Astrocyte (in vitro differentiated cells and primary cell): ENCODE results near the gene DSCAM. TPM values are rescaled to one million over a fixed set of nuclear protein-coding genes. Genes with fewer than 3 reads are reported as not detected.

Source experiments
- DNase-seq: peaks from one replicate; pipeline ENCODE4 v3.0.0-alpha.2; 2010; ENCODE audit warnings: low read depth
- FAIRE-seq: peaks from 2 replicates; lab custom pipeline; 2011; peaks lifted over from hg19 to GRCh38; lab: Jason Lieb, UNC
- H2AFZ ChIP-seq: 2 replicates; pipeline ENCODE4 v1.6.0; 2012; ENCODE audit warnings: low read depth, low read length, inconsistent platforms
- H3K27ac ChIP-seq: 2 replicates; pipeline ENCODE4 v1.5.1; 2011; ENCODE audit warnings: low read depth, low read length, inconsistent platforms
- H3K27me3 ChIP-seq: 2 replicates; pipeline ENCODE4 v1.6.0; 2011; ENCODE audit warnings: low read length, inconsistent platforms; ENCODE audit not compliant: insufficient read depth
- H3K36me3 ChIP-seq: 2 replicates; pipeline ENCODE4 v1.5.1; 2011; ENCODE audit warnings: low read length, inconsistent platforms; ENCODE audit not compliant: insufficient read depth
- H3K4me1 ChIP-seq: 2 replicates; pipeline ENCODE4 v1.5.1; 2011; ENCODE audit warnings: low read length, inconsistent platforms; ENCODE audit not compliant: insufficient read depth
- H3K4me2 ChIP-seq: 2 replicates; pipeline ENCODE4 v1.6.0; 2012; ENCODE audit warnings: low read length, inconsistent platforms
- H3K4me3 ChIP-seq: 2 replicates; pipeline ENCODE4 v1.5.1; 2011; ENCODE audit warnings: low read depth, mild to moderate bottlenecking, low read length, inconsistent platforms; ENCODE audit not compliant: insufficient read depth
- H3K79me2 ChIP-seq: 2 replicates; pipeline ENCODE4 v1.6.0; 2012; ENCODE audit warnings: mild to moderate bottlenecking, low read length, inconsistent platforms; ENCODE audit not compliant: insufficient read depth
- H3K9ac ChIP-seq: 2 replicates; pipeline ENCODE4 v1.6.0; 2012; ENCODE audit warnings: mild to moderate bottlenecking, low read length, inconsistent platforms
- H3K9me3 ChIP-seq: 2 replicates; pipeline ENCODE4 v1.5.1; 2012; ENCODE audit warnings: low read depth, mild to moderate bottlenecking, low read length, inconsistent platforms; ENCODE audit not compliant: insufficient read depth
- H4K20me1 ChIP-seq: 2 replicates; pipeline ENCODE4 v1.6.0; 2012; ENCODE audit warnings: low read length, inconsistent platforms; ENCODE audit not compliant: insufficient read depth
- H3K27ac Mint-ChIP-seq: one replicate; pipeline ENCODE4 v1.8.0; 2021; ENCODE audit warnings: mild to moderate bottlenecking, mixed read lengths; ENCODE audit not compliant: unreplicated experiment
- H3K27me3 Mint-ChIP-seq: one replicate; pipeline ENCODE4 v1.8.0; 2021; ENCODE audit warnings: low read depth, mixed read lengths; ENCODE audit not compliant: unreplicated experiment
- H3K36me3 Mint-ChIP-seq: one replicate; pipeline ENCODE4 v1.8.0; 2021; ENCODE audit warnings: low read depth, mixed read lengths; ENCODE audit not compliant: unreplicated experiment
- H3K4me1 Mint-ChIP-seq: one replicate; pipeline ENCODE4 v1.8.0; 2021; ENCODE audit warnings: low read depth, mixed read lengths; ENCODE audit not compliant: unreplicated experiment
- H3K4me3 Mint-ChIP-seq: one replicate; pipeline ENCODE4 v1.8.0; 2021; ENCODE audit warnings: mild to moderate bottlenecking, moderate library complexity, mixed read lengths; ENCODE audit not compliant: unreplicated experiment
- H3K9me3 Mint-ChIP-seq: one replicate; pipeline ENCODE4 v1.8.0; 2021; ENCODE audit warnings: mild to moderate bottlenecking, mixed read lengths; ENCODE audit not compliant: unreplicated experiment
- CTCF ChIP-seq: IDR thresholded peaks from 2 replicates; pipeline ENCODE4 v1.5.1; 2011; ENCODE audit warnings: low read depth, mild to moderate bottlenecking, inconsistent platforms, low read length, moderate library complexity; ENCODE audit not compliant: insufficient read depth
- EZH2 ChIP-seq: IDR thresholded peaks from 2 replicates; pipeline ENCODE4 v1.6.1; 2012; ENCODE audit warnings: mild to moderate bottlenecking, low read length, inconsistent platforms; ENCODE audit not compliant: insufficient read depth
- total RNA-seq: library from RNA; stranded (reverse); gene quantifications from 2 replicates; pipeline ENCODE4 v1.2.1, GENCODE V29; 2021

Gene DSCAM
- total RNA-seq, 1 donor from 2014 or later, result 0.18 TPM

GRCh38 chr21:40851749-40852148, 4.8 kb upstream of the DSCAM start:
- H3K27ac Mint-ChIP-seq, result no peak overlapping the region
- peaks cover 5% of the 10 kb centered on the region for H3K9me3 Mint-ChIP-seq
- no peak overlapping the region for H3K4me3 Mint-ChIP-seq
- Histone ChIP-seq H3K9me3 (no peaks in the 10 kb centered on the region), H2AFZ (no peak overlapping the region), H3K36me3 (no peaks in the 10 kb centered on the region), H3K79me2 (no peaks in the 10 kb centered on the region), H3K27me3 (no peaks in the 10 kb centered on the region), H3K27ac (no peak overlapping the region), H4K20me1 (no peaks in the 10 kb centered on the region), H3K4me3 (no peak overlapping the region), H3K4me2 (no peak overlapping the region), H3K4me1 (peaks cover 1% of the 10 kb centered on the region), H3K9ac (no peak overlapping the region)
- H3K36me3 Mint-ChIP-seq, result no peaks in the 10 kb centered on the region
- no peak for TF ChIP-seq CTCF
- no peak for TF ChIP-seq EZH2
- H3K27me3 Mint-ChIP-seq, result peaks cover 5% of the 10 kb centered on the region
- no peaks in the 10 kb centered on the region for H3K4me1 Mint-ChIP-seq
- FAIRE-seq (no peak), DNase-seq (no peak)

GRCh38 chr21:40850071-40850470, 3.1 kb upstream of the DSCAM start:
- H3K4me1 Mint-ChIP-seq, result no peaks in the 10 kb centered on the region
- H3K4me3 Mint-ChIP-seq, result no peak overlapping the region
- no peaks in the 10 kb centered on the region for H3K36me3 Mint-ChIP-seq
- no peak overlapping the region for H3K27ac Mint-ChIP-seq
- no peak overlapping the region for H3K27ac ChIP-seq
- peaks cover 5% of the 10 kb centered on the region for H3K9me3 Mint-ChIP-seq
- H3K27me3 Mint-ChIP-seq, result peaks cover 5% of the 10 kb centered on the region
- no peaks in the 10 kb centered on the region for H3K36me3 ChIP-seq
- no peaks in the 10 kb centered on the region for H3K9me3 ChIP-seq
- no peaks in the 10 kb centered on the region for H3K79me2 ChIP-seq
- no peak overlapping the region for H3K4me2 ChIP-seq
- H3K4me3 ChIP-seq, result no peak overlapping the region
- DNase-seq (no peak), FAIRE-seq (no peak)
- H3K4me1 ChIP-seq, result peaks cover 2% of the 10 kb centered on the region
- H3K27me3 ChIP-seq, result no peaks in the 10 kb centered on the region
- H2AFZ ChIP-seq, result no peak overlapping the region
- H3K9ac ChIP-seq, result no peak overlapping the region
- H4K20me1 ChIP-seq, result no peaks in the 10 kb centered on the region
- TF ChIP-seq EZH2, result no peak
- TF ChIP-seq CTCF, result no peak

DNA sequence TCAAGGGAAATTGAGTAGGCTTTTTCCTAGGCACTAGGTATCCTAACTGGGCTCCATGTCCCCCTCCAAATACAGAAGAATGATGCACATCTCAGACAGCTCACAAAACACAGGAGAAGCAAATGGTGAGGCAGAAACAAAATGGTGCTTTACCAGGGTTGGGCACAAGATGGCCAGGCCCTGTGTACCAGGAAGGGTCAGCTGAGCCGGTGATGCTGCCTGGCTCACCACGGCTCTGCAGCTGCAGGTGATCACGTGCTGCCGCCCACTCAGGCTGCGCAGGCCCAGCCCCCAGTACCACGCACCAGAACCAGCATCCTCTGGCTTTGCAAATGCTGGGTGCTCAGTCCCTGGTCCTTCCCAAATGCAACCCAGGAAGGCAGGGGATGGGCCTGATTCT, 993 bp upstream of the DSCAM start:
- no peaks in the 10 kb centered on the region for H3K36me3 ChIP-seq
- H2AFZ ChIP-seq, result no peak overlapping the region
- H3K4me3 ChIP-seq, result no peak overlapping the region
- DNase-seq (no peak), FAIRE-seq (no peak)
- H3K9me3 Mint-ChIP-seq, result peaks cover 5% of the 10 kb centered on the region
- TF ChIP-seq CTCF (no peak), EZH2 (no peak)
- no peaks in the 10 kb centered on the region for H3K27me3 ChIP-seq
- no peaks in the 10 kb centered on the region for H3K9me3 ChIP-seq
- H4K20me1 ChIP-seq, result no peaks in the 10 kb centered on the region
- H3K27me3 Mint-ChIP-seq, result peaks cover 5% of the 10 kb centered on the region
- no peaks in the 10 kb centered on the region for H3K36me3 Mint-ChIP-seq
- no peak overlapping the region for H3K27ac ChIP-seq
- no peaks in the 10 kb centered on the region for H3K79me2 ChIP-seq
- no peaks in the 10 kb centered on the region for H3K4me1 Mint-ChIP-seq
- H3K4me2 ChIP-seq, result no peak overlapping the region
- no peak overlapping the region for H3K9ac ChIP-seq
- H3K27ac Mint-ChIP-seq, result no peak overlapping the region
- H3K4me3 Mint-ChIP-seq, result no peak overlapping the region
- H3K4me1 ChIP-seq, result peaks cover 2% of the 10 kb centered on the region
